Esophagus squamous epithelium (tissue), 5 donors: ENCODE data around the gene ENO4. TPM values are rescaled to one million over a fixed set of nuclear protein-coding genes. Genes with fewer than 3 reads are reported as not detected.

ENCODE experiments used
- DNase-seq: peaks from one replicate; lab custom pipeline; 2025; lab: John Stamatoyannopoulos, UW
- H3K27ac ChIP-seq, 4 donors: fragments of 200-600 bp; sonication (generic); one replicate each; pipeline ENCODE4 v1.5.1; 2016 to 2019; ENCODE audit warnings: mild to moderate bottlenecking in 1 of 4
- H3K27me3 ChIP-seq, 4 donors: fragments of 200-600 bp; sonication (generic); 1 replicate in 3 of 4; 2 replicates in 1 of 4; pipeline versions ENCODE4 v1.5.1 to v1.6.0; 2017 to 2021; ENCODE audit warnings: antibody characterized with exemption in 1 of 4
- H3K36me3 ChIP-seq, 3 donors: fragments of 200-600 bp; sonication (generic); one replicate each; pipeline ENCODE4 v1.5.1; 2016 to 2019
- H3K4me1 ChIP-seq, 3 donors: fragments of 200-600 bp; sonication (generic); one replicate each; pipeline ENCODE4 v1.5.1; 2017 to 2019
- H3K4me3 ChIP-seq, 4 donors: fragments of 200-600 bp; sonication (generic); 1 replicate in 3 of 4; 2 replicates in 1 of 4; pipeline ENCODE4 v1.5.1; 2016 to 2019; ENCODE audit warnings: mild to moderate bottlenecking in 2 of 4, moderate library complexity in 1 of 4
- H3K9me3 ChIP-seq, 3 donors: fragments of 200-600 bp; sonication (generic); one replicate each; pipeline ENCODE4 v1.5.1; 2016 to 2019
- CTCF ChIP-seq, 6 experiments: fragments of 450-650 bp in 4 of 6; fragments of 200-600 bp in 2 of 6; sonication (generic) in 2 of 6; IDR thresholded peaks; one replicate each; pipeline ENCODE4 v1.5.1; 2016 to 2019; ENCODE audit warnings: antibody characterized with exemption in 6 of 6, mild to moderate bottlenecking in 4 of 6, moderate library complexity in 4 of 6
- POLR2A ChIP-seq, 4 donors: fragments of 450-650 bp; IDR thresholded peaks; one replicate each; pipeline ENCODE4 v1.6.1; 2017; ENCODE audit warnings: antibody characterized with exemption in 4 of 4, mild to moderate bottlenecking in 4 of 4, moderate library complexity in 3 of 4
- WGBS, 2 donors: methylation state at CpG; one replicate each; pipeline ENCODE4 v1.1.5; 2018; 5-methylcytosine and 5-hydroxymethylcytosine counted together
- intact Hi-C: fragments of 100-400 bp; cut with DNase I; formaldehyde crosslinking; loops from one replicate; pipeline ENCODE4 v1.15.0; 2022
- total RNA-seq, 4 donors: library from RNA; depleted of rRNA; stranded (reverse); fragments of >200 nt; gene quantifications; one replicate each; pipeline ENCODE4 v1.1.0, GENCODE V29; 2016
- donor health status: DM: yes; HTN: yes; CAD: no.

Gene ENO4
- total RNA-seq, 4 donors from 2014 or later: 0.19 to 0.64 TPM; not detected in 2

- intact Hi-C loops: no loop called here
- Histone ChIP-seq H3K36me3 (peaks cover 0 to 14% (median 0%) of the 10 kb centered on the region in 3 donors), H3K27me3 (no peaks in the 10 kb centered on the region), H3K4me3 (no peak overlapping the region), H3K4me1 (no peaks in the 10 kb centered on the region), H3K9me3 (no peaks in the 10 kb centered on the region), H3K27ac (no peak overlapping the region)
- WGBS, 2 donors: 90 to 91% methylated on average over 3 of the region's 3 CpGs
- TF ChIP-seq POLR2A (IDR thresholded peaks at IDR 0.05) (no peak), CTCF (IDR thresholded peaks at IDR 0.05) (no peak)
- no peak for DNase-seq
Measured at GRCh38 chr10:116926426-116926825, 77.1 kb downstream of the ENO4 start.

GRCh38 chr10:116931806-116932205 lies 82.5 kb downstream of the ENO4 start:
- TF ChIP-seq POLR2A (IDR thresholded peaks at IDR 0.05): no peak
- no peak for TF ChIP-seq CTCF (IDR thresholded peaks at IDR 0.05)
- intact Hi-C loops: no loop called here
- DNase-seq: no peak
- H3K4me3 ChIP-seq: no peak overlapping the region
- H3K9me3 ChIP-seq: no peaks in the 10 kb centered on the region
- H3K4me1 ChIP-seq: no peaks in the 10 kb centered on the region
- peaks cover 0 to 14% (median 0%) of the 10 kb centered on the region in 3 donors for H3K36me3 ChIP-seq
- H3K27ac ChIP-seq: no peak overlapping the region
- no peaks in the 10 kb centered on the region for H3K27me3 ChIP-seq
- 98% methylated on average over 5 to 6 of the region's 6 CpGs for WGBS, 2 donors

Other genes with a start within 250 kb of the ENO4 start
- not detected for gene PNLIPRP2, start 228.5 kb upstream of the ENO4 start, total RNA-seq
- gene HSPA12A, start 106.9 kb upstream of the ENO4 start, total RNA-seq: 1 to 10 TPM; 1.9 to 5.9 (median 2.3) TPM
- gene SHTN1, start 155.7 kb downstream of the ENO4 start, total RNA-seq: 10 to 100 TPM in 2 of 4 donors, 1 to 10 TPM in 2; 8.6 to 12.5 (median 10.2) TPM